Activated CD4-positive, alpha-beta T cell treated with anti-CD3 and anti-CD28 coated beads for 4 hours (primary cell): Measurements from ENCODE around the gene TRIM9.

ENCODE experiments used
- DNase-seq, 2 donors: peaks; one replicate each; pipeline ENCODE4 v3.0.0-alpha.2; 2020

Gene TRIM9

DNA sequence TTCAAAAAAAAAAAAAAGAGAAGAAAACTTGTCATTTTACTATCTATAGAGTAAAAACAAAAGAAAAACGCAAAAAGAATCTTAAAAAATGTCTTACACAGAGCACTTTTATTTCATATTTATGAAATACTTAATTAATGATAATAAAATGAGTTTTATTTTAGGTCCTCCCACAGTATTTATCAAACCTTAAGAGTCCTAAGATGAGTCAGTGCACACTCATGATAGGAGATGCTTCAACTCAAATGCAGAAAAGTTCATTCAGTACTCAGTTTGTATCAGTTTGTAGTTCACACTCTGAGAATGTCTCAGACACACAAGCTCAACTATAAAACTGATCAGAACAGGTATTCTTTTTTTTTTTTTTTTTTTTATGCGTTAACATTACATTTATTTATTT, 41.7 kb downstream of the TRIM9 start:
- no peak for DNase-seq

- DNase-seq: no peak
Measured at GRCh38 chr14:51044961-51045360, 49.9 kb downstream of the TRIM9 start.

GRCh38 chr14:51041883-51042282, 53.0 kb downstream of the TRIM9 start:
- no peak for DNase-seq

GRCh38 chr14:51041108-51041531, 53.8 kb downstream of the TRIM9 start:
- DNase-seq: no peak

DNA sequence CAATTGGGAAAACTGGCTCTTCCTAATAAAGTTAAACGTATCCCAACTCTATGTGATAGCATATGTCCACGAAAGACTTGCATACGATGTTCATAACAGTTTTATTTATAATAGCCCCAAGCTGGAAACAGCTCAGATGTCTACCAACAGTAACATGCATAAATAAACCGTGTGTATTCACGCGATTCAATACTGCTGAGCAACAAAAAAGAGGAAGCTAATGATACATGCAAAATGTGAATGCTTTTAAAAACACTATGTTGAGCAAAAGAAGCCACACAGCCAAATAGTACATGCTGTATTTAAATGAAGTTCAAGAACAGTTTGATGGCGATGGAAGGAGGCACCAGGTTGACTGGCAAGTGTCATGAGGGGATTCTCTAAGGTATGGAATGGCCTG, 55.7 kb downstream of the TRIM9 start:
- DNase-seq: no peak

DNA sequence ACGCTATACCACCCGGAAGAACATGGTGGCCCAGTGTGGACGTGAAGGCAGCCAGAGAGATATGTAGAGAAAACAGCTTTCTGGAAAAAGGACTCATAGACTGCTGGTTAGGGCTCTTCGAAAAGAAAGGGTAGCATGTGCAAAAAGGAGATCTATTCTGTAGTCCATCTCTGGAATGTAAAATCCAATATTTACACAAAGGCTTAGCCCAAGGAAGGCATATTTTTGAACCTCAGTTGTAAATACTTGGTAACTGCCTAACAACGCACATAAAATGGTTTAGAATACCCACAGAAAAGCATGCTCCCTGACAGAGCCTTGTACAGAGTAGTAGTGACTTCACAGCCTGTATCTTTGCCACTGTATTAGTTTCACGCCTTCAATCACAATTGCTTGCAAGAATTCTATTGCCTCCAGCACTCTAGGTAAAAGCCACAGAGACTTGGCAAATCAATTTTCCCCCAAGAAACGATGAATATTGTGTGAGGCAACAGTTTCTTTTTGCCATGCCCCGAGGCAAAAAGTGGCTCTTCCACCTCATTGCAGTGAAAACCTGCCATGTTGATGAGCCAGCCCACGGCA, 59.2 kb downstream of the TRIM9 start:
- no peak for DNase-seq

GRCh38 chr14:51028851-51029754, 65.8 kb downstream of the TRIM9 start:
- no peak for DNase-seq

GRCh38 chr14:51028361-51028760, 66.5 kb downstream of the TRIM9 start:
- DNase-seq: no peak

GRCh38 chr14:51024377-51024776, 70.5 kb downstream of the TRIM9 start:
- no peak for DNase-seq

- DNase-seq: no peak
Measured at GRCh38 chr14:51023964-51024363, 70.9 kb downstream of the TRIM9 start.

DNA sequence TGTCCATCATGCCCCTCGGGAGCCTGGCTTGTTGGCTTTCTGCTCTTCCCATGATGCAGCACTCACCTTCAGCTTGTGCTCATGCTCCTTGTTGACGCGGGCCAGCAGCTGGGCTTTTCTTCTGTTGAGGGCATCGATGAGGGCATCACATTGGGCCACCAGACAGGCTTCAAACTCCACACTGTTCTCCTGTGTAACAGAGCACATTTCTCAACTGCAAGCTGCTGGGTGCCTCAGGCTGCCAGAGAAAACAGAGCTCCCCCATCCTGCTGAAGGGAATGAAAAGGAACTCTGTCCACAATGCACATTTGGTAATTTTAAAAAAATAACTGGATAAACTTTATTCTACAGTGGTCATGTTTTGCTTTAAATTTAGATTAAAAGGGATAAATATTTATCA, 72.1 kb downstream of the TRIM9 start:
- no peak for DNase-seq

DNA sequence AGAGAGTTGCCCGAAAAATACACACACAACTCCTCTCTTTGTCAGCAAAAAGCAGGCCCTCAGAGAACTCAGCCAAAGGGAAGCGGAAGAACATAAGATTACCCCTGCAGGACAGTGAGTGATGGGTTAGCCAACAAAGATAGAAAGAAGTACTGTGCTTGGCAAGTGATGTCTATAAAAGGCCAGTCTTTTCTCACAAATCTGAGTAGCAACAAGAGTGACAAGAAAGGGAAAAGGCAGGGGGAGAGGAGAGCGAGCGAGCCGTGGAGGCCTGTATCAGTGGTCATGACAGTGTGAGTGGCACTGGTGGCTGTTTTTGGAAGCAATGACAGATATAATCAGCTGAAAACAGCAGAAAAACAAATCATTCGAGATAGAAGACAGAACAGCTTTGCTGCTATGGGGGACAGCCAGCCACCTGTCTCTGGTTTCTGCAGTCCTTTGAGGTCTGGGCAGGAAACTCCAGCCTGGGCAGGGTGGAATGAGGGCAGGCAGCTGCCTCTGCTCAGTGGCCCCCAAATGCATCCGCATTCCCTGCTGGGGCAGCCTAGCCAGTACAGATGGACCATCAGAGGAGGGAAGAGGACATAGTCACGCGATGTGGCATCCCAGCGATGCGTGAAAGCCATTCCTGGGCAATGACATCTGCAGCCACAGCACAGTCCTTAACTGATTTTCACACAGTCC, 74.7 kb downstream of the TRIM9 start:
- DNase-seq: no peak

GRCh38 chr14:51019089-51019488, 75.8 kb downstream of the TRIM9 start:
- DNase-seq: no peak

DNA sequence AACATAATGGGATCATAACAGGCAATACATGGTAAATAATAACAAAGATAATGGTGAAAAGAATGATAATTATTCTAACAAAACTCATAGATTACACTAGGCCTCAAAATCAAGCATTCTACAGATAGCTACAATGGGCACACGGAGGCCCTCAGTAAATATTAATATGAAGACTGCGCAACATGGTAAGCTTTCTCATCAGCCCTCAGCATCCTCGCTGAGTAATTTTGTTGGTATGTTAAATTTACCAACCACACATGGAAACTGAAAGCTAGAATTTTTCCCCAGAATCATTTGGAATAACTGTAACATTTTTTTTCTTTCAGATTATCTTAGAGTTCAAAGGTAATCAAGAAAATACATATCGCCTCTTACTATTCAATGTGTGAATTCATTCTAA, 76.4 kb downstream of the TRIM9 start:
- DNase-seq: no peak

GRCh38 chr14:51014625-51015024, 80.3 kb downstream of the TRIM9 start:
- DNase-seq: no peak

GRCh38 chr14:51014086-51014485, 80.8 kb downstream of the TRIM9 start:
- DNase-seq: no peak

GRCh38 chr14:51012055-51012454, 82.8 kb downstream of the TRIM9 start:
- DNase-seq: no peak

- no peak for DNase-seq
Measured at GRCh38 chr14:51008446-51008845, 86.5 kb downstream of the TRIM9 start.

DNA sequence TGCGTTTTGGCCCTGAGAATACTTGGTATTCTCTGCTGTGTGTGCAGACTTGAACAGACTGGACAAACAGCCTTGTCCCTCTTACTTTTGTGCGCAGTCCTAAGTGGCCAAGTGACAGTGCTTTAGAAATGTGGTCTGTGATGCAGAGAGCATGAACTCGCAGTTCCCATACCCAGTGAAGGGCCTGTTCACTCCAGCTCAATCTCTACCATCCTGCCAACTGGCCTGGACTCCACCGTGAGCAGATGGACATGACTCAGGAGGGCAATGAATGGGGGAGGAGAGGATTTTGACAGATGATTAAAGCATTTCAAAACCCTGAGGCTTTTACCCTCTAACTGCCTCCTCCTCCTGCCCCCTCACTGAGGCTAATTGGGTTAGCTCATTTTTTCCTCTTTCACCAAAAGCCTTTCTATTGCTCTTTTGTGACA, 88.1 kb downstream of the TRIM9 start:
- DNase-seq: no peak

DNA sequence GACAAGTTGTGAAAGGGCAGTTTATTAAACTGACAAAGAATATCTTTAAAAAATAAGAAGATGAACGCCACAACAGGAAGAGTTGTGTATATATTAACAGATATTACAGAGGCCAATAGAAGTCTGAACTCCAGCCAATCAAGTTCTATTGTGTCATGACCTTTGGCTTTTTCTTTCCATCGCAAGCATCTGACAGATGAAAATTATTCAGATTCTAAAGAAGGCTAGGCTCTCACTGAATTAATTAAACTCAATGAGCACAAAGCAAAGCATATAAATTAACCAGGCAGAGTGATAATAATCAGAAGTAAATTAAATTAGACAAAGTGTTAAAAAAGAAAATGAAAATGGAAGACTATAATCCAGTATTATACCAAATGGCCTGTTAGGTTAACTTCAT, 88.6 kb downstream of the TRIM9 start:
- no peak for DNase-seq

GRCh38 chr14:51004801-51005526, 89.9 kb downstream of the TRIM9 start:
- DNase-seq: no peak

DNA sequence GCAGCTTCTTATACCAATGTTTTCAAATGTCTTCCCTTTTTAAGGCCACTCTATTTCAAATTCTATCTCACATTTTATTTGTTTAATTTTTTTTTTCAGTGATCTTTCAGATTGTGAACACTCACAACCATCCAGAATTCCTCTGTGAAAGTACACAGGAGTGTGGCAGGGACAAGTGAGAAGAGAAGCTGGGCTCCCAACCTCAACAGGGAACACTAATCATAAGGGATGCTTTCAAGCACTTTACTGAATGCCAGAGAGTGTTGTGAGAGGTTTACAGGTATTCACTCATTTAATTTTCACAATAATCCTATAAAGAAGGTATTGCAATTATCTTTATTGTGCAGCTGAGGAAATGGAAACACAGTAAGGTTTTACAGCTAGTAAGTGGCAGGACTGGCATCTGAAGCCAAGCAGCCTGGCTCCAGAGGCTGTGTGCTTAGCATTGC, 90.5 kb downstream of the TRIM9 start:
- DNase-seq: no peak

DNA sequence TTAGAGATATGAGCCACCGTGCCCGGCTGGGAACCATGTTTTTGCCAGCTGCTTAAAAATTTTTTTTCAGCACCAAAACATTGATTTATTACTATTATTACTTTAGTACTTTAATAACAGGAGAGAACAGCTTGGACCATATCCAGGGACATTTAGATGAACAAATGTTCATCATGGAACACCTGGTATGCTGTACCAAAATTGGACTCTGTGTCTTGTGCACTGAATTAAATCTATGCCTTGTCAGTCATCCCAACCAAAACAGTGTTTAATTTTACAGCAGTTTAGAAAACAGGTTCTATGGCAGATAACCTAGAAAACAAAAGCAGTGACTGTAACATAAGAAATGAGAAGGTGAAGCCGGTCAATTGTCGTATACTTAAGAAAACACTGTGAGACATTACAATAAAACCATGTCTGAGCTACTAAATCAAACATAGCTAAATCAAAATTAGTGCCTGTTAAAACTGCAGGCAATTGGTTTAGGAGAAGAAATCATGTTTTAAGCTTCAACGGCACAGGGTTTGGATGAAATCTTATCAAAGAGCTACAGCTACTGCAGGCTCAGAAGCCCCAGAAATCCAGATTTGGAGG, 92.4 kb downstream of the TRIM9 start:
- no peak for DNase-seq
